T-helper 1 cell treated with Interleukin-12 subunit alpha and Interleukin-12 subunit beta and Interleukin-4 antibody, amounts not matched to agents 30 ng/mL and 1 ng/mL, for 36 hours (primary cell): ENCODE data around the gene ANXA7. TPM values are rescaled to one million over a fixed set of nuclear protein-coding genes. Genes with fewer than 3 reads are reported as not detected.
"Not testable (repeated sequence)": the region's sequence is repeated elsewhere in the genome, so short reads cannot be mapped to it uniquely, and the experiment has no call there.

Source experiments
- intact Hi-C: fragments of 100-400 bp; cut with micrococcal nuclease; formaldehyde crosslinking; loops from one replicate; pipeline ENCODE4 v1.15.1; 2024
- total RNA-seq: library from RNA; stranded (reverse); gene quantifications from 2 replicates; pipeline ENCODE4 v1.2.3, GENCODE V29; 2022

ANXA7 gene
- total RNA-seq, 1 donor from 2014 or later, result 132 TPM

DNA sequence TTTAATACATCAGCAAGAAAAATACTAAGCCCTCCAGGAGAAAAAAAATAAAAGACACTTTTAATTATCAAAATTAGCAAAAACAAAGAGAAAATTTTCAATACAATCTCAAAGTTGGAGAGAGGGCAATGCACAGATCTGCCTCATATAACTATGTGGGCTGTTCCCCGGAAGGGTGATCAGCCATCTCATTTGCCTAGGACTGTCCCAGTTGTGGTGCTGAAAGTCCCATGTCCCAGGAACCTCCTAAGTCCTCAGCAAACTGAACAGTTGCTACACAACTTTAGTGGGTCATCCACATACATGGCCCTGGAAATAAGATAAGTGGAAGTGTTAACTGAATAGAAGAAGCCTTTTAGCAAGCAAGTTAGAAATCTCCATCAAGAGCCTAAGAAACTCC lies 69.6 kb downstream of the ANXA7 start:
- intact Hi-C loops, result no loop called here

DNA sequence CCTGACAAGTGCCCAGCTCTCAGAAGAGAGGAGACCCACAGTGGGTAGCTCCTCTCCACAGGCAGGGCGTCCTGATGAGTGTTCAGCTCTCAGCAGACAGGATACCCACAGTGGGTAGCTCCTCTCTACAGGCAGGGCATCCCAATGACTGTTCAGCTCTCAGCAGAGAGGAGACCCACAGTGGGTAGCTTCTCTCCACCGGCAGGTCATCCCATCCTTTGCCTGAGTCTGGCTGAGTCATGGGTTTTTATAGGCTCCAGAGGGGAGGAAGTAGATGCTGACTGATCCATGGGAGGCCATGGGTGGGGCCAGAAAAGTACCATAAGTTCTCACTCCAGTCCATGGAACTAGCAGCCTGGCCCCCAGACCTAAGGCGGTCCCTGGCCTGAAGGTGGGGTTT lies 73.7 kb downstream of the ANXA7 start:
- intact Hi-C loops, result no loop called here

DNA sequence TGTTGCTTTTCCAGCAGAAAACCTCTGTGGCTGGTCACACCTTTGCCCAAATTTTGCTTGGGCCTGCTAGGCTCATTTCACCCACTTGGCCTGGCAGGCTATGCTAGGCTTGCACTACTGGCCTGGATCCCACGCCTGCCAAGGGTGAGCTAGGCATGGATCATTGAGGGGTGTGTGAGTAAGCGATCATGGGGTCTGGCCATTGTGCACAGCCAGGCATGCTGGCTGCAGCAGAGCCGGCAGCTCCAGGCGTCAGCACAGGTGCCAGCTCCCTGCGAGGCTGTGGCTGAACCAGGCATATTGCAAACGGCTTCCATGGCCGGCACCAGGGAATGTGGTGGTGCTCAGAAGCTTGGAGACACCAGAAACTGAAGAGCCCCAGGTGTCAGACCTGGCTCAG lies 74.4 kb downstream of the ANXA7 start:
- intact Hi-C loops, result no loop called here

DNA sequence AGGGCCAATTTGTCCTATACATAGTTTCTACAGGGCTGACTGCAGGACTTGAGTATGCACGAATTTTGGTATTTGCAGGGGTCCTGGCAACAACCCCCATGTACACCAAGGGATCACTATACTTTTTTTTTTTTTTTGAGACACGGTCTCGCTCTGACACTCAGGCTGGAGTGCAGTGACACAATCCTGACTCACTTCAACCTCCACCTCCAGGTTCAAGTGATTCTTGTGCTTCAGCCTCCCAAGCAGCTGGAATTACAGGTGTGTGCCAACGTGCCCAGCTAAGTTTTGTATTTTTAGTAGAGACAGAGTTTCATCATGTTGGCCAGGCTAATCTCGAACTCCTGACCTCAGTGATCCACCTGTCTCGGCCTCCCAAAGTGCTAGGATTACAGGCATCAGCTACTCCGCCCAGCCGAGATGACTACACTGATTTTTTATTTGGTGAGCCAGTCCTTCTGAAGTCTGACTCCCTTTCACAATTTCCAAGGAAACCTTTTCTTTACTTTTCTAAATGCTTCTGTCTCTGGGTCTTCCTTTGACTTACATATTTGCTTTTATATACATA lies 75.0 kb downstream of the ANXA7 start:
- intact Hi-C loops, result no loop called here

DNA sequence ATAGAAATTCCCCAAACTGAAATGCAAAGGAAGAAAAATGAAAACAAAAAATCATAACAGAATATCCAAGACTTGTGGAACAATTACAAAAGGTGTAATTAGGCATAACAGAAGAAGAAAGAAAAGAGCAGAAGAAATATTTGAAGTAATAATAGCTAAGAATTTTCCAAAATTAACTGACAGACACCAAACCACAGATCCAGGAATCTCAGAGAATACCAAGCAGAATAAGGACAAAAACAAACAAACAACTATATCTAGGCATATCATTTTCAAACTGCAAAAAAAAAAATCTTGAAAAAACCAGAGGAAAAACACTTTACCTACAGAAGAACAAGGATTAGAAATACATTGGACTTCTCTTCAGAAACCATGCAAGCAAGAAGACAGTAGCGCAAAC lies 80.7 kb downstream of the ANXA7 start:
- intact Hi-C loops, result no loop called here

DNA sequence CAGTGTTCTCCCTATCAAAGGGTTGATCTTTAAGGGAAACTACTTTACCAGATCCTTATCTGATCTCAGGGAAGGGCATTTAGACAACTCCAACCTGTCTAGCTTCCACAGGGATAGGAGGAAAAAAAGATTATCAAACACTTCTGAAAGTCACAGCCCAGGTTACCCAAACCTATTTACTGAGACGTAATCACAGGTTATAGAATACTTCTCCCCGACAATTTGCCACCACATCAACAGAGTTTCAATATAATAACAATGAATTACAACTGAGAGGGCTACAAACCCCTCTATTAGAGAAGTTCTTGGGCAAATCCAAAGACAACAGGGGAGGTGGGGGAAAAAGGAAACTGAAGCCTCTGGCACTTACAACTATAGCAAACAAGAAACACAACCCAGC lies 81.5 kb downstream of the ANXA7 start:
- intact Hi-C loops, result no loop called here

DNA sequence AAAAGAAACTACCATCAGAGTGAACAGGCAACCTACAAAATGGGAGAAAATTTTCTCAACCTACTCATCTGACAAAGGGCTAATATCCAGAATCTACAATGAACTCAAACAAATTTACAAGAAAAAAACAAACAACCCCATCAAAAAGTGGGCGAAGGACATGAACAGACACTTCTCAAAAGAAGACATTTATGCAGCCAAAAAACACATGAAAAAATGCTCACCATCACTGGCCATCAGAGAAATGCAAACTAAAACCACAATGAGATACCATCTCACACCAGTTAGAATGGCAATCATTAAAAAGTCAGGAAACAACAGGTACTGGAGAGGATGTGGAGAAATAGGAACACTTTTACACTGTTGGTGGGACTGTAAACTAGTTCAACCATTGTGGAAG lies 85.3 kb downstream of the ANXA7 start:
- intact Hi-C loops, result not testable (repeated sequence)

DNA sequence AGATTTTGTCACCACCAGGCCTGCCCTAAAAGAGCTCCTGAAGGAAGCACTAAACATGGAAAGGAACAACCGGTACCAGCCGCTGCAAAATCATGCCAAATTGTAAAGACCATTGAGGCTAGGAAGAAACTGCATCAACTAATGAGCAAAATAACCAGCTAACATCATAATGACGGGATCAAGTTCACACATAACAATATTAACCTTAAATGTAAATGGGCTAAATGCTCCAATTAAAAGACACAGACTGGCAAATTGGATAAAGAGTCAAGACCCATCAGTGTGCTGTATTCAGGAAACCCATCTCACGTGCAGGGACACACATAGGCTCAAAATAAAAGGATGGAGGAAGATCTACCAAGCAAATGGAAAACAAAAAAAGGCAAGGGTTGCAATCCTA lies 88.6 kb downstream of the ANXA7 start:
- intact Hi-C loops, result not testable (repeated sequence)

Other genes starting within 250 kb of the ANXA7 start
- 34.5 and 35.0 TPM in 2 replicates for gene ECD, start 246.1 kb downstream of the ANXA7 start, total RNA-seq
- gene FAM149B1, start 245.9 kb downstream of the ANXA7 start, total RNA-seq, result 12.4 and 14.7 TPM in 2 replicates
- gene DNAJC9, start 166.8 kb downstream of the ANXA7 start, total RNA-seq, result 47.2 and 47.6 TPM in 2 replicates
- gene MRPS16, start 161.4 kb downstream of the ANXA7 start, total RNA-seq, result 94.6 and 109 TPM in 2 replicates
- gene CFAP70, start 55.2 kb downstream of the ANXA7 start, total RNA-seq, result 0.44 and 0.49 TPM in 2 replicates
- 3.8 and 4.2 TPM in 2 replicates for gene MSS51, start 19.5 kb upstream of the ANXA7 start, total RNA-seq
- gene PPP3CB, start 82.0 kb upstream of the ANXA7 start, total RNA-seq, result 47.3 and 48.9 TPM in 2 replicates
- 4.0 and 4.1 TPM in 2 replicates for gene USP54, start 177.3 kb upstream of the ANXA7 start, total RNA-seq
- gene MYOZ1, start 227.4 kb upstream of the ANXA7 start, total RNA-seq, result not detected in 2 replicates
- gene SYNPO2L, start 242.0 kb upstream of the ANXA7 start, total RNA-seq, result 0.10 TPM in 1 of 2 replicates, not detected in the other